ENCODE data around the gene SLC7A10.

DNA sequence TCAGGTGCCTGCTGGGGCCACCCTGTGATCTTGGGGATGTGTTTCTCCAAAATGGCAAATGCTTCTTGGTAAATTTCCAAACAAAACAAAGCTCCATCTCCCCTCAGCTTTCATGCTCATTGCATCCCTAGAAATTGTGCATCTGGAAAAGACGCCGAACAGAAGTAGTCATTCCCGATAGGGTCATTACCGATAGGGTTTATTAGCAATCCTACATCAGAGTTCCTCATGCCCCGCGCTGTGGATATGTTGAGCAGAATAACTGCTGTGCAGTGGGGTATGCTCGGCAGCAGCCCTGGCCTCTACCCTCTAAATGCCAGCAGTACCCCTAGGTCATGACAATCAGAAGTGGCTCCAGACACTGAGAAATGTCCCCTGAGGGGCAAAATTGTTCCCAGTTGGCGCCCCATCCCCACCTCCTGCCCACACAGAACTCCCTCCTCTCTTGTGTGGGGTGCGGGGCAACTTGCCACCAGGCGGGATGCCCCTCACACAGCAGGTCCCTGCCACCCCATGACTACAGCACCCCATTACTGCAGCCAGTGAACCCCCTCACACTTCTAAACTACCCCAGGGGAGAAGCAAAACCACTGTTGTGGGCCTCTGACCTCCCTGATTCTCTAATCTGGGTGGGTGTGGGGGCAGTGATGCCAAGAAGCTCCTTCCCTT is 13.0 kb upstream of the SLC7A10 start:
- no peak for TF ChIP-seq CTCF (IDR thresholded peaks at IDR 0.05; ENCODE audit: low read length)
- TF ChIP-seq EZH2 (IDR thresholded peaks at IDR 0.05; ENCODE audit: borderline replicate concordance, low read length): no peak

All from OCI-LY1 (cell line).